ENCODE results near the gene AP3D1.
A peak's percentile ranks its signal among the peaks of the same experiment; 100 is the strongest.

The AP3D1 gene

GRCh38 chr19:2173388-2173766 is 22.0 kb upstream of the AP3D1 start:
- no peak for DNase-seq (ENCODE audit: insufficient read length, low spot score)
- TF ChIP-seq TAF1 (IDR thresholded peaks at IDR 0.05; ENCODE audit: low read depth, low read length), result no peak
- TF ChIP-seq POLR2A (IDR thresholded peaks at IDR 0.05; ENCODE audit: low read depth, low read length), result no peak
- no peak for TF ChIP-seq POLR2AphosphoS5 (IDR thresholded peaks at IDR 0.05; ENCODE audit: low read depth, low read length)
- no peak for TF ChIP-seq POU2F2 (IDR thresholded peaks at IDR 0.05; ENCODE audit: low read depth, low read length)
- TF ChIP-seq SPI1 (IDR thresholded peaks at IDR 0.05; ENCODE audit: low read depth, low read length), result no peak
- TF ChIP-seq PAX5 (IDR thresholded peaks at IDR 0.05; ENCODE audit: insufficient read depth, low read length, severe bottlenecking), result no peak
- FAIRE-seq, result no peak

GRCh38 chr19:2171349-2172145 is 20.2 kb upstream of the AP3D1 start:
- peak; percentile 90 for FAIRE-seq
- TF ChIP-seq POU2F2 (IDR thresholded peaks at IDR 0.05; ENCODE audit: low read depth, low read length) (peak; percentile 77), POLR2AphosphoS5 (IDR thresholded peaks at IDR 0.05; ENCODE audit: low read depth, low read length) (no peak; the same call in 1 of the 2 replicates), TAF1 (IDR thresholded peaks at IDR 0.05; ENCODE audit: low read depth, low read length) (0 out of 2 replicates have a peak, but pooled peaks have one; percentile 9), SPI1 (IDR thresholded peaks at IDR 0.05; ENCODE audit: low read depth, low read length) (no peak), PAX5 (IDR thresholded peaks at IDR 0.05; ENCODE audit: insufficient read depth, low read length, severe bottlenecking) (peak; percentile 60), POLR2A (IDR thresholded peaks at IDR 0.05; ENCODE audit: low read depth, low read length) (no peak)
- peak; percentile 88 for DNase-seq (ENCODE audit: insufficient read length, low spot score)

- TF ChIP-seq TAF1 (IDR thresholded peaks at IDR 0.05; ENCODE audit: low read depth, low read length) (peak; percentile 15; the same call in 1 of the 2 replicates), SPI1 (IDR thresholded peaks at IDR 0.05; ENCODE audit: low read depth, low read length) (no peak)
- FAIRE-seq (peak; percentile 56), DNase-seq (ENCODE audit: insufficient read length, low spot score) (no peak)
These were observed 19.6 kb upstream of the AP3D1 start for GRCh38 chr19:2170987-2171348.

GRCh38 chr19:2170219-2170618 is 18.9 kb upstream of the AP3D1 start:
- DNase-seq (ENCODE audit: insufficient read length, low spot score) (no peak), FAIRE-seq (no peak)
- TF ChIP-seq SPI1 (IDR thresholded peaks at IDR 0.05; ENCODE audit: low read depth, low read length) (no peak), POLR2AphosphoS5 (IDR thresholded peaks at IDR 0.05; ENCODE audit: low read depth, low read length) (no peak), POLR2A (IDR thresholded peaks at IDR 0.05; ENCODE audit: low read depth, low read length) (no peak), POU2F2 (IDR thresholded peaks at IDR 0.05; ENCODE audit: low read depth, low read length) (no peak), PAX5 (IDR thresholded peaks at IDR 0.05; ENCODE audit: insufficient read depth, low read length, severe bottlenecking) (no peak), TAF1 (IDR thresholded peaks at IDR 0.05; ENCODE audit: low read depth, low read length) (no peak)

- TF ChIP-seq POLR2A (IDR thresholded peaks at IDR 0.05; ENCODE audit: low read depth, low read length) (0 out of 2 replicates have a peak, but pooled peaks have one; percentile 40), POLR2AphosphoS5 (IDR thresholded peaks at IDR 0.05; ENCODE audit: low read depth, low read length) (peak; percentile 51), POU2F2 (IDR thresholded peaks at IDR 0.05; ENCODE audit: low read depth, low read length) (no peak; the same call in 1 of the 2 replicates), TAF1 (IDR thresholded peaks at IDR 0.05; ENCODE audit: low read depth, low read length) (no peak), SPI1 (IDR thresholded peaks at IDR 0.05; ENCODE audit: low read depth, low read length) (no peak), PAX5 (IDR thresholded peaks at IDR 0.05; ENCODE audit: insufficient read depth, low read length, severe bottlenecking) (peak; percentile 79)
- DNase-seq (ENCODE audit: insufficient read length, low spot score) (no peak), FAIRE-seq (peak; percentile 91)
These were observed 17.5 kb upstream of the AP3D1 start for GRCh38 chr19:2168619-2169424.

- no peak for DNase-seq (ENCODE audit: insufficient read length, low spot score)
- peak; percentile 65; the same call in 1 of the 2 replicates for TF ChIP-seq POU2F2 (IDR thresholded peaks at IDR 0.05; ENCODE audit: low read depth, low read length)
- TF ChIP-seq SPI1 (IDR thresholded peaks at IDR 0.05; ENCODE audit: low read depth, low read length), result peak; percentile 48
- TF ChIP-seq POLR2AphosphoS5 (IDR thresholded peaks at IDR 0.05; ENCODE audit: low read depth, low read length), result 0 out of 2 replicates have a peak, but pooled peaks have one; percentile 39
- 0 out of 2 replicates have a peak, but pooled peaks have one; percentile 34 for TF ChIP-seq POLR2A (IDR thresholded peaks at IDR 0.05; ENCODE audit: low read depth, low read length)
- TF ChIP-seq PAX5 (IDR thresholded peaks at IDR 0.05; ENCODE audit: insufficient read depth, low read length, severe bottlenecking), result no peak
- TF ChIP-seq TAF1 (IDR thresholded peaks at IDR 0.05; ENCODE audit: low read depth, low read length), result no peak; the same call in 1 of the 2 replicates
These were observed 16.7 kb upstream of the AP3D1 start for GRCh38 chr19:2167896-2168618.

GRCh38 chr19:2166741-2167738 is 15.7 kb upstream of the AP3D1 start:
- FAIRE-seq (peak; percentile 67), DNase-seq (ENCODE audit: insufficient read length, low spot score) (no peak)
- TF ChIP-seq POLR2AphosphoS5 (IDR thresholded peaks at IDR 0.05; ENCODE audit: low read depth, low read length), result no peak
- TF ChIP-seq POU2F2 (IDR thresholded peaks at IDR 0.05; ENCODE audit: low read depth, low read length), result no peak
- no peak for TF ChIP-seq POLR2A (IDR thresholded peaks at IDR 0.05; ENCODE audit: low read depth, low read length)

More at GRCh38 chr19:2167896-2168618, 16.7 kb upstream of the AP3D1 start:
- FAIRE-seq, result no peak

Data from GM12891 (cell line).